ENCODE results near the gene PARD3.

Gene PARD3

GRCh38 chr10:34189830-34190229 is 625.3 kb downstream of the PARD3 start:
- no peaks in the 10 kb centered on the region for H3K4me1 ChIP-seq
- H3K4me2 ChIP-seq (ENCODE audit: low read length) = no peak overlapping the region
- no peak overlapping the region for H2AFZ ChIP-seq
- no peak overlapping the region for H3K9ac ChIP-seq
- no peaks in the 10 kb centered on the region for H3K27me3 ChIP-seq (ENCODE audit: control insufficient read depth, insufficient read depth, low read length)
- H3K27ac ChIP-seq = no peak overlapping the region
- H3K9me3 ChIP-seq (ENCODE audit: control insufficient read depth, low read length) = no peaks in the 10 kb centered on the region
- H3K79me2 ChIP-seq = no peaks in the 10 kb centered on the region
- no peaks in the 10 kb centered on the region for H3K36me3 ChIP-seq (ENCODE audit: control insufficient read depth, insufficient read depth, low read length)
- H3K4me3 ChIP-seq (ENCODE audit: low read depth, low read length) = no peak overlapping the region
- TF ChIP-seq CTCF (IDR thresholded peaks at IDR 0.05) = no peak

GRCh38 chr10:34188221-34188620 is 626.9 kb downstream of the PARD3 start:
- Histone ChIP-seq H3K9ac (no peak overlapping the region), H3K79me2 (no peaks in the 10 kb centered on the region), H2AFZ (no peak overlapping the region), H3K36me3 (ENCODE audit: control insufficient read depth, insufficient read depth, low read length) (no peaks in the 10 kb centered on the region), H3K27ac (no peak overlapping the region), H3K9me3 (ENCODE audit: control insufficient read depth, low read length) (no peaks in the 10 kb centered on the region), H3K4me3 (ENCODE audit: low read depth, low read length) (no peak overlapping the region), H3K4me2 (ENCODE audit: low read length) (no peak overlapping the region), H3K27me3 (ENCODE audit: control insufficient read depth, insufficient read depth, low read length) (no peaks in the 10 kb centered on the region), H3K4me1 (no peaks in the 10 kb centered on the region)
- TF ChIP-seq CTCF (IDR thresholded peaks at IDR 0.05) = no peak

GRCh38 chr10:34187201-34187600 is 627.9 kb downstream of the PARD3 start:
- no peaks in the 10 kb centered on the region for H3K4me1 ChIP-seq
- H3K36me3 ChIP-seq (ENCODE audit: control insufficient read depth, insufficient read depth, low read length) = no peaks in the 10 kb centered on the region
- no peaks in the 10 kb centered on the region for H3K27me3 ChIP-seq (ENCODE audit: control insufficient read depth, insufficient read depth, low read length)
- H3K4me3 ChIP-seq (ENCODE audit: low read depth, low read length) = no peak overlapping the region
- no peak overlapping the region for H3K9ac ChIP-seq
- no peak overlapping the region for H3K27ac ChIP-seq
- H3K9me3 ChIP-seq (ENCODE audit: control insufficient read depth, low read length) = no peaks in the 10 kb centered on the region
- H2AFZ ChIP-seq = no peak overlapping the region
- H3K4me2 ChIP-seq (ENCODE audit: low read length) = no peak overlapping the region
- no peak for TF ChIP-seq CTCF (IDR thresholded peaks at IDR 0.05)
- H3K79me2 ChIP-seq = no peaks in the 10 kb centered on the region

- no peak overlapping the region for H3K9ac ChIP-seq
- no peaks in the 10 kb centered on the region for H3K4me1 ChIP-seq
- H3K9me3 ChIP-seq (ENCODE audit: control insufficient read depth, low read length) = no peaks in the 10 kb centered on the region
- no peak overlapping the region for H2AFZ ChIP-seq
- TF ChIP-seq CTCF (IDR thresholded peaks at IDR 0.05) = no peak
- no peak overlapping the region for H3K4me2 ChIP-seq (ENCODE audit: low read length)
- no peak overlapping the region for H3K4me3 ChIP-seq (ENCODE audit: low read depth, low read length)
- H3K27ac ChIP-seq = no peak overlapping the region
- no peaks in the 10 kb centered on the region for H3K27me3 ChIP-seq (ENCODE audit: control insufficient read depth, insufficient read depth, low read length)
- no peaks in the 10 kb centered on the region for H3K79me2 ChIP-seq
- no peaks in the 10 kb centered on the region for H3K36me3 ChIP-seq (ENCODE audit: control insufficient read depth, insufficient read depth, low read length)
These were observed 628.4 kb downstream of the PARD3 start for GRCh38 chr10:34186745-34187144.

- H3K4me2 ChIP-seq (ENCODE audit: low read length) = no peak overlapping the region
- no peak overlapping the region for H3K4me3 ChIP-seq (ENCODE audit: low read depth, low read length)
- H3K27ac ChIP-seq = no peak overlapping the region
- H2AFZ ChIP-seq = no peak overlapping the region
- no peaks in the 10 kb centered on the region for H3K79me2 ChIP-seq
- no peaks in the 10 kb centered on the region for H3K27me3 ChIP-seq (ENCODE audit: control insufficient read depth, insufficient read depth, low read length)
- TF ChIP-seq CTCF (IDR thresholded peaks at IDR 0.05) = no peak
- H3K9ac ChIP-seq = no peak overlapping the region
- H3K36me3 ChIP-seq (ENCODE audit: control insufficient read depth, insufficient read depth, low read length) = no peaks in the 10 kb centered on the region
- no peaks in the 10 kb centered on the region for H3K4me1 ChIP-seq
- H3K9me3 ChIP-seq (ENCODE audit: control insufficient read depth, low read length) = no peaks in the 10 kb centered on the region
These were observed 629.1 kb downstream of the PARD3 start for GRCh38 chr10:34185998-34186397.

Data from parathyroid adenoma (tissue), 2 donors.